KOPT-K1 (cell line): ENCODE data around the gene POLDIP3.
"Not testable (repeated sequence)": the region's sequence is repeated elsewhere in the genome, so short reads cannot be mapped to it uniquely, and the experiment has no call there.

ENCODE experiments used
- H3K27ac ChIP-seq: fragments of 200-600 bp; sonication (generic); 2 replicates; pipeline ENCODE4 v1.5.1; 2016; ENCODE audit warnings: antibody characterized with exemption, mild to moderate bottlenecking, low read depth, low read length; ENCODE audit not compliant: poor library complexity, severe bottlenecking
- H3K36me3 ChIP-seq: fragments of 200-600 bp; sonication (generic); 2 replicates; pipeline ENCODE4 v1.5.1; 2017; ENCODE audit warnings: antibody characterized with exemption, mild to moderate bottlenecking, low read length, moderate library complexity; ENCODE audit not compliant: insufficient read depth
- H3K9me3 ChIP-seq: fragments of 200-600 bp; sonication (generic); 2 replicates; pipeline ENCODE4 v1.5.1; 2017; ENCODE audit warnings: antibody characterized with exemption, low read length, mild to moderate bottlenecking; ENCODE audit not compliant: insufficient read depth, poor library complexity, severe bottlenecking

Gene POLDIP3

GRCh38 chr22:42591987-42592386 lies 22.7 kb downstream of the POLDIP3 start:
- peaks cover 99% of the 10 kb centered on the region for H3K36me3 ChIP-seq
- no peak overlapping the region for H3K27ac ChIP-seq
- H3K9me3 ChIP-seq = no peaks in the 10 kb centered on the region

GRCh38 chr22:42587588-42588175 lies 27.0 kb downstream of the POLDIP3 start:
- Histone ChIP-seq H3K9me3 (no peaks in the 10 kb centered on the region), H3K27ac (no peak overlapping the region), H3K36me3 (peaks cover 99% of the 10 kb centered on the region)

- no peak overlapping the region for H3K27ac ChIP-seq
- H3K9me3 ChIP-seq = no peaks in the 10 kb centered on the region
- peaks cover 89% of the 10 kb centered on the region for H3K36me3 ChIP-seq
These were observed 28.3 kb downstream of the POLDIP3 start for GRCh38 chr22:42586381-42586780.

GRCh38 chr22:42585096-42585495 lies 29.6 kb downstream of the POLDIP3 start:
- H3K36me3 ChIP-seq = peaks cover 79% of the 10 kb centered on the region
- no peak overlapping the region for H3K27ac ChIP-seq
- no peaks in the 10 kb centered on the region for H3K9me3 ChIP-seq

GRCh38 chr22:42584364-42584940 lies 30.2 kb downstream of the POLDIP3 start:
- H3K9me3 ChIP-seq = no peaks in the 10 kb centered on the region
- no peak overlapping the region for H3K27ac ChIP-seq
- H3K36me3 ChIP-seq = peaks cover 79% of the 10 kb centered on the region

- no peak overlapping the region for H3K27ac ChIP-seq
These were observed 31.7 kb downstream of the POLDIP3 start for GRCh38 chr22:42582987-42583386.

GRCh38 chr22:42581762-42582716 lies 32.6 kb downstream of the POLDIP3 start:
- Histone ChIP-seq H3K9me3 (no peaks in the 10 kb centered on the region), H3K36me3 (peaks cover 79% of the 10 kb centered on the region), H3K27ac (peak overlapping the region; percentile 83)

More at GRCh38 chr22:42582987-42583386, 31.7 kb downstream of the POLDIP3 start:
- peaks cover 79% of the 10 kb centered on the region for H3K36me3 ChIP-seq
- H3K9me3 ChIP-seq = no peaks in the 10 kb centered on the region

- H3K27ac ChIP-seq = peak overlapping the region; percentile 83
These were observed 33.4 kb downstream of the POLDIP3 start for GRCh38 chr22:42581194-42581761.

GRCh38 chr22:42580040-42580439 lies 34.6 kb downstream of the POLDIP3 start:
- H3K36me3 ChIP-seq = peaks cover 62% of the 10 kb centered on the region
- H3K9me3 ChIP-seq, H3K27ac ChIP-seq: not testable (repeated sequence)

More at GRCh38 chr22:42581194-42581761, 33.4 kb downstream of the POLDIP3 start:
- H3K9me3 ChIP-seq = not testable (repeated sequence)
- H3K36me3 ChIP-seq = peaks cover 74% of the 10 kb centered on the region

GRCh38 chr22:42577623-42578240 lies 37.0 kb downstream of the POLDIP3 start:
- Histone ChIP-seq H3K36me3 (peaks cover 59% of the 10 kb centered on the region), H3K27ac (no peak overlapping the region), H3K9me3 (no peaks in the 10 kb centered on the region)

GRCh38 chr22:42577141-42577540 lies 37.5 kb downstream of the POLDIP3 start:
- H3K9me3 ChIP-seq, H3K27ac ChIP-seq: not testable (repeated sequence)
- peaks cover 61% of the 10 kb centered on the region for H3K36me3 ChIP-seq

- not testable (repeated sequence) for H3K27ac ChIP-seq, H3K9me3 ChIP-seq
- H3K36me3 ChIP-seq = peaks cover 71% of the 10 kb centered on the region
These were observed 38.6 kb downstream of the POLDIP3 start for GRCh38 chr22:42575996-42576574.

GRCh38 chr22:42574468-42574867 lies 40.2 kb downstream of the POLDIP3 start:
- H3K9me3 ChIP-seq, H3K27ac ChIP-seq: not testable (repeated sequence)
- peaks cover 80% of the 10 kb centered on the region for H3K36me3 ChIP-seq

- H3K27ac ChIP-seq, H3K9me3 ChIP-seq: not testable (repeated sequence)
- H3K36me3 ChIP-seq = peaks cover 80% of the 10 kb centered on the region
These were observed 40.6 kb downstream of the POLDIP3 start for GRCh38 chr22:42574046-42574445.
